WI38 (cell line): ENCODE data around the gene TRIM29.

Experiments used
- H3K4me3 ChIP-seq: 2 replicates; pipeline ENCODE4 v1.5.1; 2011; ENCODE audit warnings: low read depth, mild to moderate bottlenecking, control low read depth, low read length
- TF ChIP-seq, protein P1 (sequence below): IDR thresholded peaks from 2 replicates; pipeline ENCODE4 v1.5.1; 2012; ENCODE audit warnings: low read depth, mild to moderate bottlenecking, control low read depth, low read length

TRIM29 gene

DNA sequence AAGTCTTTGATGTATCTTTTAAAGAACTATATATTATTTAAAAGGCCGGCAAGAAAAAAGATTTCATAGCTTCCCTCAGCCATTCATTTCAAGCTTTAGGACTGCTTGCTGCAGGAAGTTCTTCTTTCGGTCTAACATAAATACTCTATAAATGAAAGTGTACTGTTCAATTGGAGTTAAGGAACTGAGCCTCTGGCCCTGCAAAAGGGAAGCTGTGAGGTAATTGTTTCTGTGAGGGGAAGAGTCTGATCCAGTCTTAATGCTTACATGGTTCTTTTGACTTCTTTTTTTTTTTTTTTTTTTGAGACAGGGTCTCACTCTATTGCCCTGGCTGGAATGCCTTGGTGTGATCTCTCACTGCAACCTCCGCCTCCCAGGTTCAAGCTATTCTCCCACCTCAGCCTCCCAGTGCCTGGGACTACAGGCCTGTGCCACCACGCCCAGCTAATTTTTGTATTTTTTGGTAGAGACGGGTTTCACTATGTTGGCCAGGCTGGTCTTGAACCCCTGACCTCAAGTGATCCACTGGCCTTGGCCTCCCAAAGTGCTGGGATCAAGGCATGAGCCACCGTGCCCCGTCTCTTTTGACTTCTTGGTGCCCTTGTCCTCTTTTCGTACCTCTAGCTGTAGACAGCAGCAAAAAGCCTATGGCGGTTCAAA is 4.7 kb upstream of the TRIM29 start:
- TF ChIP-seq, protein P1, sequence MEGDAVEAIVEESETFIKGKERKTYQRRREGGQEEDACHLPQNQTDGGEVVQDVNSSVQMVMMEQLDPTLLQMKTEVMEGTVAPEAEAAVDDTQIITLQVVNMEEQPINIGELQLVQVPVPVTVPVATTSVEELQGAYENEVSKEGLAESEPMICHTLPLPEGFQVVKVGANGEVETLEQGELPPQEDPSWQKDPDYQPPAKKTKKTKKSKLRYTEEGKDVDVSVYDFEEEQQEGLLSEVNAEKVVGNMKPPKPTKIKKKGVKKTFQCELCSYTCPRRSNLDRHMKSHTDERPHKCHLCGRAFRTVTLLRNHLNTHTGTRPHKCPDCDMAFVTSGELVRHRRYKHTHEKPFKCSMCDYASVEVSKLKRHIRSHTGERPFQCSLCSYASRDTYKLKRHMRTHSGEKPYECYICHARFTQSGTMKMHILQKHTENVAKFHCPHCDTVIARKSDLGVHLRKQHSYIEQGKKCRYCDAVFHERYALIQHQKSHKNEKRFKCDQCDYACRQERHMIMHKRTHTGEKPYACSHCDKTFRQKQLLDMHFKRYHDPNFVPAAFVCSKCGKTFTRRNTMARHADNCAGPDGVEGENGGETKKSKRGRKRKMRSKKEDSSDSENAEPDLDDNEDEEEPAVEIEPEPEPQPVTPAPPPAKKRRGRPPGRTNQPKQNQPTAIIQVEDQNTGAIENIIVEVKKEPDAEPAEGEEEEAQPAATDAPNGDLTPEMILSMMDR = no peak
- H3K4me3 ChIP-seq = no peak overlapping the region

DNA sequence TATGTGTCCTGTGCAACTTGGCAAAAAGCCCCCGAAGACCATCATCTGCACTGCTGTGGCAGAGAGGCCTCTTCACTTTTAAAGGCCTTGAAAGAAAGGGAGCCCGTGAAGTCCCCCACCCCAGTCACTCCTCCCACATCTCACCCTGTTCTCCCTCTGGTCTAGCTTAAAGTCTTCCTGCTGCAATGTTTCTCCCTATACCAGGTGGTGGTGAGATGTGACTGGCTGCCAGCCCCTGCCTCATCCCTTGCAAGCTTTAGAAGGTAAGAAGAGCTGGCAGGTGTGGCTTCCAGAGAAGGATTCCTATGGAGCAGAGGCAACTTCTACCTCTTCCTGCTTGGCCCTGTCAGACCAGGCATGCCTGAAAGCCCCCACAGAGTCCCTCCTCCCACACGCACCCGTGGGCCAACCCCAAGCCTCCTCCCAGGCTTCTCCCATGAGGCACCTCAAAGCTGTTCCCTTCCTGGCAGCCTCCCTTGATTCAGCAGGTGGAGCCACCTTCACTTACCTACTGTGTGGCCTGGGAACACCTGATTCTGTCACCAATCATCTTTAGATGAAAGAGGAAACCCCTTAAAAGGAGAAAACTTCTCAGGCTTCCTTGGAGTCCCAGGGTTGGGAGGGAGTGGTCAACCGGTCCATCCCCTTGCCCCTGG is 4.0 kb upstream of the TRIM29 start:
- no peak overlapping the region for H3K4me3 ChIP-seq
- TF ChIP-seq, protein P1 = no peak

DNA sequence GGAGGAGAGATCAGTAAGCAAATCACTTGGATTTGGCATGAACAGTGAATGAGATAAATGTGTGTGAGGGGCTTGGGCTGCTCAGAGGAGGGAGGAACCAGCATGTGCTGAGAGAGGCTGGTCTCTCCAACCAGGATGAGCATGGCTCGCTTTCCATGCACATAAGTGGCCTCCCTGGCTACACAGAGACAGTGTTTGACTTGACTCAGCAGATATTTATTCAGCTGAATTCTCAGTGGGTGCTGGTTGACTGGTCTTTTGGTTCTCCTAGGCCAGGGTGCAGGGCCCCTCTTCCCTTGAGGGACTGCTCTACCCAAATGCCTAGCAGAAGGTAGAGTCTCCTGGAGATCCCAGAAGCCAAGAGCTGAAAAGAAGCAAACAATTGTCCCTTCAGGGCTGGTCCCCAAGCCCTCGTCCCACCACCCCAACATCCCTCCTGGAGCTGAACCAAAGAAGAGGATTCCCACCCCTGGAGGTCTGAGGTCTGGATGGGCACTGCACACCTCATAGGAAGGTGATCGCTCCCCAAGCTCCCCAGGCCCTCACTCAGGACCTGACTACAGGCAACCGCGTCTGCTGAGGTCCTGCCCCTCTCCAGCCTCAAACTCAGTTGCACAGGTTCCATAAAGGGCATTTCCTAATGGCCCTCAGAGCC is 3.3 kb upstream of the TRIM29 start:
- no peak overlapping the region for H3K4me3 ChIP-seq
- TF ChIP-seq, protein P1 = no peak

DNA sequence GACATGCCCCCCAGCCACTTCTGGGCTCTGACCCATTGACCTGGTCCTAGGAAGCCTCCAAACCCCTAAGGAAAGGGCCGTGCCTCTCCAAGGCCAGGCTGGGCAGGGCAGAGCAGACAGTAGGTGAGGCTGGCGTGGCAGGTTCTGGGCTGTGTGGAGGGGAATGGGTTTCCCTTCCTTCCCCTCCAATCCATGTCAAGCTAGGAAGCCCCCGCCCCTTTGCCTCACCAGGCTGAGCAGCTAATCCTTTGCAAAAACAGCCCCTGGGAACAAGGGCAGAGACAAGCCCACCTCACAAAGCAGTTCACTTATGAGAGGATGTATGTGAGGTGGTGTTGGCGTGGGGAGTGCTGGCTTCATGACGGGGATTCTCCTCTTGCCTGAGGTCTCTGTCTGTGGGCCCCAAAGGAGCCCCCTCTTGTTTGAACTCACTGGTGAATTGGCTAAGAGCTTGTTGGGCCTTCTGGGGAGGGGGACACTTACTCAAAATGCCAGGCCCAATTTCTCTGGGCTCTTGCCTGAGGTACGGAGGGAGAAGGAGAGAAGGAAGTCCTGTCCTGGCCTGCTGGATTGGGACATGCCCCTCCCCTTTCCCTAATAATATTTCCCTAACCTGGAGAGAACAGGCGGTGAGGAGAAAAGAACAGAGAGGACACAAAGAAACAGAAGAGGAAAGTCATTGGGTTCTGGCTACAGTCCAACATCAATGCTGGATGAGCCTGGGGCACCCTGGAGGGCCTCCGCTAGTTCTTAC is 1.6 kb upstream of the TRIM29 start:
- TF ChIP-seq, protein P1 = no peak

DNA sequence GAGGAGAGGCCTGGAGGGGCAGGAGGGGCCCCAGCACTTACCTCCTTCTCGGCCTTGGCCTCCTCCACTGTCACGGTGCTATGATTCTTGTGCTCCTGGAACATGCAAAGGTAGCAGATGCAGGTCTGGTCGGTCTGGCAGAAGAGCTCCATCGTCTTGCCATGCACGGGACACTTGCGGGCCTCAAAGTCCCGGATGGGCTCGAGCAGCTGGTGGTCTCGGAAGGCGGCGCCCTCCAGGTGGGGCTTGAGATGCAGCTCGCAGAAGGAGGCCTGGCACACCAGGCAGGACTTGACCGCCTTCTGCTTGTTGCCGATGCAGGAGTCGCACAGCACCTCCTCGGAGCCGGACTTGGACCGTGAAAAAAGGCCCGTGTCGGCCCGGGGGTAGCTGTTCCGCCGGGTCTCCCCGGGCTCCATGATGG is 714 bp downstream of the TRIM29 start:
- H3K4me3 ChIP-seq = no peak overlapping the region
- TF ChIP-seq, protein P1 = no peak

More for the DNA sequence above, 1.6 kb upstream of the TRIM29 start:
- H3K4me3 ChIP-seq = no peak overlapping the region

DNA sequence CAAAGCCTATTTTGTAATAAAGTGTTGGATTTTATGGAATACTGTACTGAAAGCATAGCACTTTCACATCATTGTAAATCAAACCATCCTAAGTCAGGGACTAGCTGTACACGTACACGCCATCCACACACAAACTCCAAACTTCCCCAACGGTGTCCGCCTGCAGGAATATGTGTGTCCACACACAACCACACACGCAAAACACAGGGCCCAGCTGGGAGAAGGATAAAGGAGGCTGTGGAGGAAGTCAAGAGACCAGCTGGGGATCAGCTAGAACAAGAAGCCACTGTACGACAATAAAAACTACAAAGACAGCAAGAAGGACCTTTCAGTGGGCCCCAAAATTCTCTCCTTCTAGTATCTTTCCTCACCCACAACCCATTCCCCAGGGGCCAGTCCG is 1.6 kb downstream of the TRIM29 start:
- TF ChIP-seq, protein P1 = no peak
- no peak overlapping the region for H3K4me3 ChIP-seq
